Measurements from ENCODE around the gene CEP68. TPM values are rescaled to one million over a fixed set of nuclear protein-coding genes. Genes with fewer than 3 reads are reported as not detected.

CEP68 gene
- total RNA-seq, 1 experiment from 2014 or later: 14.0 TPM

DNA sequence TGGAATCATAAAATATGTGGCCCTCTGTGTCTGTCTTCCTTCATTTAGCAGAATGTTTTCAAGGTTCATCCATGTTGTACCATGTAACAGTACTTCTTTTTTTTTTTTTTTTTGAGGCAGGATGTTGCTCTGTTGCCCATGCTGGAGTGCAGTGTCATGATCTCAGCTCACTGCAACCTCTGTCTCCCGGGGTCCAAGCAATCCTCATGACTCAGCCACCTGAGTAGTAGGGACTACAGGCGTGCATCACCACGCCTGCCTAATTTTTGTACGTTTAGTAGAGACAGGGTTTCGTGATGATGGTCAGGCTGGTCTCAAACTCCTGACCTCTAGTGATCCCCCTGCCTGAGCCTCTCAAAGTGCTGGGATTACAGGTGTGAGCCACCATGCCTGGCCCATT, 42.5 kb downstream of the CEP68 start:
- POLR2A ChIA-PET: no interaction called here
- H3K4me3 Mint-ChIP-seq (ENCODE audit: unreplicated experiment): no peak overlapping the region
- H3K4me1 Mint-ChIP-seq (ENCODE audit: low read depth, unreplicated experiment): peaks cover 6% of the 10 kb centered on the region
- H3K9me3 Mint-ChIP-seq (ENCODE audit: unreplicated experiment): no peaks in the 10 kb centered on the region
- no peaks in the 10 kb centered on the region for H3K9me3 ChIP-seq
- no peak overlapping the region for H3K4me3 ChIP-seq (ENCODE audit: low read depth, low read length)
- no peak for DNase-seq
- H3K27ac Mint-ChIP-seq (ENCODE audit: unreplicated experiment): no peak overlapping the region
- BruUV-seq (replicated peaks): no TSS peak
- CTCF ChIA-PET: no interaction called here
- TF ChIP-seq, protein P1, sequence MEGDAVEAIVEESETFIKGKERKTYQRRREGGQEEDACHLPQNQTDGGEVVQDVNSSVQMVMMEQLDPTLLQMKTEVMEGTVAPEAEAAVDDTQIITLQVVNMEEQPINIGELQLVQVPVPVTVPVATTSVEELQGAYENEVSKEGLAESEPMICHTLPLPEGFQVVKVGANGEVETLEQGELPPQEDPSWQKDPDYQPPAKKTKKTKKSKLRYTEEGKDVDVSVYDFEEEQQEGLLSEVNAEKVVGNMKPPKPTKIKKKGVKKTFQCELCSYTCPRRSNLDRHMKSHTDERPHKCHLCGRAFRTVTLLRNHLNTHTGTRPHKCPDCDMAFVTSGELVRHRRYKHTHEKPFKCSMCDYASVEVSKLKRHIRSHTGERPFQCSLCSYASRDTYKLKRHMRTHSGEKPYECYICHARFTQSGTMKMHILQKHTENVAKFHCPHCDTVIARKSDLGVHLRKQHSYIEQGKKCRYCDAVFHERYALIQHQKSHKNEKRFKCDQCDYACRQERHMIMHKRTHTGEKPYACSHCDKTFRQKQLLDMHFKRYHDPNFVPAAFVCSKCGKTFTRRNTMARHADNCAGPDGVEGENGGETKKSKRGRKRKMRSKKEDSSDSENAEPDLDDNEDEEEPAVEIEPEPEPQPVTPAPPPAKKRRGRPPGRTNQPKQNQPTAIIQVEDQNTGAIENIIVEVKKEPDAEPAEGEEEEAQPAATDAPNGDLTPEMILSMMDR (IDR thresholded peaks at IDR 0.05; ENCODE audit: insufficient read depth in 1 of 2, low read depth in 1 of 2, low read length in 1 of 2, severe bottlenecking in 1 of 2, unreplicated experiment in 1 of 2): no peak
- peaks cover 90% of the 10 kb centered on the region for H3K36me3 Mint-ChIP-seq (ENCODE audit: insufficient read depth, unreplicated experiment)
- no peaks in the 10 kb centered on the region; the same call in none of the 2 replicates for H3K36me3 ChIP-seq (ENCODE audit: control insufficient read depth, insufficient read depth, low read length)
- no peaks in the 10 kb centered on the region for H3K4me1 ChIP-seq
- H3K27me3 Mint-ChIP-seq (ENCODE audit: insufficient read depth, unreplicated experiment): no peaks in the 10 kb centered on the region
- intact Hi-C loops (cut with micrococcal nuclease; ENCODE audit: unreplicated experiment): no loop called here
- no peaks in the 10 kb centered on the region for H3K27me3 ChIP-seq (replicated peaks; ENCODE audit: control insufficient read depth, insufficient read depth, low read length)

DNA sequence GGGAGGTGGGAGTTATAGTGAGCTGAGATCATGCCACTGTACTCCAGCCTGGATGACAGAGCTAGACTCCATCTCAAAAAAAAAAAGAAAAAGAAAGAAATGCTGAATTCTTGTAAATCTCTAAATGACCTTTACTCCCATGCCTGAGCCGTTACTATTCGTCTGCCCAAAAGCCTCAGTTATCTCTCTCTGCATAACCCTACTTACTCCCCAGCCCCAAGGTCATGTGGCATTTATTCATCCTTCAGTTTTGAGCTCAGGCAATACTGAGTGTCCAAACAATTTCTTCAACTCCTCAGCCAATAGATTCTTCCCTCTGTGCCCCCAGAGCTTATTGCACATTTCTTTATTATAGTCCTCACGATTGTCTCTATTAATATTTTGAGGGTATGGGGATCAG, 44.9 kb downstream of the CEP68 start:
- peaks cover 6% of the 10 kb centered on the region for H3K4me1 Mint-ChIP-seq (ENCODE audit: low read depth, unreplicated experiment)
- ChIA-PET POLR2A (interaction anchor here (0.7 to 0.8 kb wide), 2 partner anchors 14 to 129 kb away, joined by 3 to 4 read pairs; no protein-coding TSS in a partner anchor), CTCF (interaction anchor here (0.7 to 1.1 kb wide), 2 partner anchors 29 to 56 kb away, joined by 4 read pairs; partner anchors contain the start of gene RAB1A)

DNA sequence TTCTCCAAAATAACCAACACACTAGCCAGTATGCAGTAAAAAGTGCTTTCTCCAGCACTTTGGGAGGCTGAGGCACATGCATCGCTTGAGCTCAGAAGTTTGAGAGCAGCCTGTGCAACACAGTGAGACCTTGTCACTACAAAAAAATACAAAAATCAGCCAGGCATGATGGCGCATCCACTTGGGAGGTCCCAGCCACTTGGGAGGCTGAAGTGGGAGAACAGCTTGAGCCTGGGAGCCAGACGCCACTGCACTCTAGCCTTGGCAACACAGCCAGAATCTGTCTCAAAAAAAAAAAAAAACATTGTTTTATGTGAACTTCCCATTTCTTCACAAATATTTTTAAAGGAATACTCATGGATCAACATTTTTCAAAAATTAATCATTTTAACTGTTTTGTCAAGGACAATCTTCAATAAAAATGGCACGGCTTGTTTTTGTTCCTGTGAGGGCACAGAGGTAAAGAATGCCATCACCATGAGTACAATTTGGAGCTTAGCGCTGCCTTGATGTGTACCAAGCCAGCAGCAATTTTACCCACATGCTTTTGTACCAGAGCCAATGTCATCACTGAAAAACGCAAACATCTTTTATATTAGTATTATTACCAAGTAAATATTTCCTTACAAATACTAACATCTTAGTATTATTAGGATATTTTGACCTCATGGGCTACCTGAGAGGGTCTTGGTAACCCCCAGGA, 46.9 kb downstream of the CEP68 start:
- Mint-ChIP-seq H3K4me1 (ENCODE audit: low read depth, unreplicated experiment) (peaks cover 6% of the 10 kb centered on the region), H3K9me3 (ENCODE audit: unreplicated experiment) (no peaks in the 10 kb centered on the region), H3K36me3 (ENCODE audit: insufficient read depth, unreplicated experiment) (peaks cover 87% of the 10 kb centered on the region), H3K27me3 (ENCODE audit: insufficient read depth, unreplicated experiment) (no peaks in the 10 kb centered on the region), H3K27ac (ENCODE audit: unreplicated experiment) (no peak overlapping the region), H3K4me3 (ENCODE audit: unreplicated experiment) (no peak overlapping the region)
- intact Hi-C loops (cut with micrococcal nuclease; ENCODE audit: unreplicated experiment): no loop called here
- ChIA-PET CTCF (interaction anchor here (0.7 kb wide), 1 partner anchor 95 kb away, joined by 5 read pairs; no protein-coding TSS in a partner anchor), POLR2A (no interaction called here)
- no peak overlapping the region for H3K4me3 ChIP-seq (ENCODE audit: low read depth, low read length)
- no peaks in the 10 kb centered on the region for H3K27me3 ChIP-seq (replicated peaks; ENCODE audit: control insufficient read depth, insufficient read depth, low read length)
- H3K36me3 ChIP-seq (ENCODE audit: control insufficient read depth, insufficient read depth, low read length): no peaks in the 10 kb centered on the region; the same call in 1 of the 2 replicates
- TF ChIP-seq, protein P1 (IDR thresholded peaks at IDR 0.05; ENCODE audit: insufficient read depth in 1 of 2, low read depth in 1 of 2, low read length in 1 of 2, severe bottlenecking in 1 of 2, unreplicated experiment in 1 of 2): no peak
- no peak for DNase-seq
- no peaks in the 10 kb centered on the region for H3K9me3 ChIP-seq
- BruUV-seq (replicated peaks): no TSS peak
- no peaks in the 10 kb centered on the region for H3K4me1 ChIP-seq

More for the DNA sequence above, 44.9 kb downstream of the CEP68 start:
- Histone ChIP-seq H3K27me3 (replicated peaks; ENCODE audit: control insufficient read depth, insufficient read depth, low read length) (no peaks in the 10 kb centered on the region), H3K4me1 (no peaks in the 10 kb centered on the region), H3K36me3 (ENCODE audit: control insufficient read depth, insufficient read depth, low read length) (no peaks in the 10 kb centered on the region; the same call in 1 of the 2 replicates), H3K9me3 (no peaks in the 10 kb centered on the region), H3K4me3 (ENCODE audit: low read depth, low read length) (no peak overlapping the region)
- no peaks in the 10 kb centered on the region for H3K27me3 Mint-ChIP-seq (ENCODE audit: insufficient read depth, unreplicated experiment)
- no TSS peak for BruUV-seq (replicated peaks)
- H3K9me3 Mint-ChIP-seq (ENCODE audit: unreplicated experiment): no peaks in the 10 kb centered on the region
- H3K4me3 Mint-ChIP-seq (ENCODE audit: unreplicated experiment): no peak overlapping the region
- TF ChIP-seq, protein P1 (IDR thresholded peaks at IDR 0.05; ENCODE audit: insufficient read depth in 1 of 2, low read depth in 1 of 2, low read length in 1 of 2, severe bottlenecking in 1 of 2, unreplicated experiment in 1 of 2): no peak
- no peak for DNase-seq
- H3K27ac Mint-ChIP-seq (ENCODE audit: unreplicated experiment): no peak overlapping the region
- H3K36me3 Mint-ChIP-seq (ENCODE audit: insufficient read depth, unreplicated experiment): peaks cover 92% of the 10 kb centered on the region
- intact Hi-C loops (cut with micrococcal nuclease; ENCODE audit: unreplicated experiment): no loop called here

All from Caco-2 (cell line).